Heart left ventricle (tissue), 13 donors: Measurements from ENCODE around the gene MAP2K5.

ENCODE experiments used
- CTCF ChIP-seq, 12 donors: fragments of 200-600 bp; sonication (generic) in 4 of 12; IDR thresholded peaks; one replicate each; pipeline versions ENCODE4 v1.5.0 to v1.8.0; 2018 to 2022; ENCODE audit warnings: antibody characterized with exemption in 12 of 12, mild to moderate bottlenecking in 5 of 12
- POLR2A ChIP-seq, 2 donors: fragments of 450-650 bp; IDR thresholded peaks; one replicate each; pipeline ENCODE4 v1.6.1; 2017; ENCODE audit warnings: antibody characterized with exemption in 2 of 2, mild to moderate bottlenecking in 2 of 2, moderate library complexity in 2 of 2
- donor health status: ischemic (EF 13 %, LVEDD 7.1; RV severe dilation, severe dysfunction).
- donor health status: DM: no; HTN: yes; CAD: no.
- donor health status: DM: no; HTN: no; CAD: no.
- donor health status: ischemic (EF 25% LVEDD 6.9; RV normal size, moderate dysfunction).
- donor health status: ischemic (EF 25% LVEDD 5.7; RV mildly dilated, moderate dysfunction).
- donor health status: ischemic (EF 35%, LVEDD 5.7; RV mildly dilated, moderate dysfunction).
- donor health status: nonischemic (EF 11% LVEDD 7.7; RV severe dilation, severe dysfunction).
- donor health status: DM: yes; HTN: yes; CAD: no.
- donor health status: PGD.
- donor health status: ischemic (EF 29% LVEDD 5.4; RV normal size, mild dysfunction).
- donor health status: nonischemic (EF 23%, LVEDD 6.1; RV moderate dilation, normal function).

GRCh38 chr15:67554580-67554979 lies 12.1 kb downstream of the MAP2K5 start:
- TF ChIP-seq CTCF (IDR thresholded peaks at IDR 0.05) (no peak), POLR2A (IDR thresholded peaks at IDR 0.05) (no peak)
